IMR-90 (cell line): Measurements from ENCODE around the gene TP53I11. TPM values are rescaled to one million over a fixed set of nuclear protein-coding genes. Genes with fewer than 3 reads are reported as not detected.

ENCODE experiments used
- ATAC-seq: fragments of 200-7000 bp; cut with Tn5 transposase; 2 replicates; pipeline ENCODE4 v1.9.1; 2020; ENCODE audit warnings: low read depth, mild to moderate bottlenecking, moderate library complexity
- BruUV-seq: library from RNA; stranded (reverse); fragments of 400-500 nt; replicated peaks from 2 replicates; lab custom pipeline; 2021; lab: Mats Ljungman, UMichigan
- CTCF ChIA-PET: fragments of 300-600 bp; formaldehyde crosslinking; extraction: SDS; loops from one replicate; lab custom pipeline; 2021; ENCODE audit warnings: antibody characterized with exemption; lab: Yijun Ruan, JAX
- POLR2A ChIA-PET: fragments of 300-600 bp; sonication (Branson Sonifier 250); formaldehyde crosslinking; loops from one replicate; lab custom pipeline; 2022; ENCODE audit warnings: antibody characterized with exemption; ENCODE audit not compliant: unreplicated experiment; lab: Charles Lee
- DNase-seq: peaks from one replicate; pipeline ENCODE4 v3.0.0; 2013
- H2AFZ ChIP-seq: replicated peaks from 2 replicates; pipeline ENCODE3; 2013; ENCODE audit warnings: low read length, mild to moderate bottlenecking; ENCODE audit not compliant: poor library complexity
- H2AK5ac ChIP-seq: 2 replicates; pipeline ENCODE4 v1.6.1; 2013; ENCODE audit warnings: low read depth, low read length, inconsistent platforms
- H2AK9ac ChIP-seq: replicated peaks from 2 replicates; pipeline ENCODE3; 2013; ENCODE audit warnings: mild to moderate bottlenecking, low read depth, low read length, moderate library complexity; ENCODE audit not compliant: poor library complexity
- H2BK120ac ChIP-seq: 2 replicates; pipeline ENCODE4 v1.6.1; 2013; ENCODE audit warnings: low read depth, low read length, inconsistent platforms
- H2BK15ac ChIP-seq: 3 replicates; pipeline ENCODE4 v1.6.1; 2013; ENCODE audit warnings: low read depth, low read length, inconsistent platforms
- H2BK20ac ChIP-seq: 2 replicates; pipeline ENCODE4 v1.6.1; 2013; ENCODE audit warnings: low read depth, mild to moderate bottlenecking, inconsistent platforms, low read length, moderate library complexity
- H2BK5ac ChIP-seq: 2 replicates; pipeline ENCODE4 v1.6.1; 2013; ENCODE audit warnings: mild to moderate bottlenecking, low read depth, low read length, inconsistent platforms; ENCODE audit not compliant: poor library complexity, severe bottlenecking
- H3K14ac ChIP-seq: replicated peaks from 2 replicates; pipeline ENCODE4 v1.6.1; 2013; ENCODE audit warnings: low read depth, low read length, inconsistent platforms
- H3K18ac ChIP-seq: 2 replicates; pipeline ENCODE4 v1.6.1; 2013; ENCODE audit warnings: low read depth, low read length, control low read depth
- H3K23ac ChIP-seq: 2 replicates; pipeline ENCODE4 v1.6.1; 2013; ENCODE audit warnings: low read depth, low read length, inconsistent platforms
- H3K27ac ChIP-seq: 2 replicates; pipeline ENCODE4 v1.5.1; 2013; ENCODE audit warnings: mild to moderate bottlenecking, control low read depth, low read length; ENCODE audit not compliant: insufficient read depth
- H3K27me3 ChIP-seq: 2 replicates; pipeline ENCODE4 v1.6.1; 2013; ENCODE audit warnings: low read length; ENCODE audit not compliant: control insufficient read depth, insufficient read depth
- H3K36me3 ChIP-seq: 2 replicates; pipeline ENCODE4 v1.6.1; 2013; ENCODE audit warnings: low read length, mixed read lengths; ENCODE audit not compliant: control insufficient read depth, insufficient read depth
- H3K4ac ChIP-seq: 2 replicates; pipeline ENCODE4 v1.6.1; 2013; ENCODE audit warnings: low read depth, low read length, inconsistent platforms
- H3K4me1 ChIP-seq: 2 replicates; pipeline ENCODE4 v1.6.1; 2013; ENCODE audit warnings: low read length, mixed read lengths; ENCODE audit not compliant: control insufficient read depth, insufficient read depth
- H3K4me2 ChIP-seq: 2 replicates; pipeline ENCODE4 v1.6.1; 2013; ENCODE audit warnings: low read depth, mild to moderate bottlenecking, control low read depth, low read length, moderate library complexity
- H3K4me3 ChIP-seq: 2 replicates; pipeline ENCODE4 v1.5.1; 2013; ENCODE audit warnings: low read depth, mild to moderate bottlenecking, control low read depth, low read length, moderate library complexity; ENCODE audit not compliant: insufficient read depth
- H3K56ac ChIP-seq: 2 replicates; pipeline ENCODE4 v1.6.1; 2013; ENCODE audit warnings: low read length, inconsistent platforms; ENCODE audit not compliant: insufficient read depth; ENCODE audit errors: extremely low read depth
- H3K79me1 ChIP-seq, 2 experiments: 2 replicates each; pipeline ENCODE4 v1.6.1; 2013; ENCODE audit warnings: low read length in 2 of 2, inconsistent platforms in 1 of 2, low read depth in 1 of 2
- H3K9ac ChIP-seq: 2 replicates; pipeline ENCODE4 v1.6.1; 2013; ENCODE audit warnings: low read depth, low read length, control low read depth
- H3K9me1 ChIP-seq: 2 replicates; pipeline ENCODE4 v1.6.1; 2013; ENCODE audit warnings: low read length, inconsistent platforms; ENCODE audit not compliant: insufficient read depth
- H3K9me3 ChIP-seq: 2 replicates; pipeline ENCODE4 v1.6.1; 2013; ENCODE audit warnings: low read length; ENCODE audit not compliant: control insufficient read depth, insufficient read depth
- H4K20me1 ChIP-seq: 2 replicates; pipeline ENCODE4 v1.6.1; 2013; ENCODE audit warnings: low read length, inconsistent platforms; ENCODE audit not compliant: insufficient read depth
- H4K5ac ChIP-seq: 2 replicates; pipeline ENCODE4 v1.6.1; 2013; ENCODE audit warnings: mild to moderate bottlenecking, low read depth, low read length, control low read depth
- H4K8ac ChIP-seq, 2 experiments: 2 replicates each; pipeline ENCODE4 v1.6.1; 2013; ENCODE audit warnings: low read depth in 2 of 2, low read length in 2 of 2, control low read depth in 1 of 2, inconsistent platforms in 1 of 2
- H4K91ac ChIP-seq: 2 replicates; pipeline ENCODE4 v1.6.1; 2013; ENCODE audit warnings: low read depth, low read length, inconsistent platforms; ENCODE audit not compliant: insufficient read depth
- BHLHE40 ChIP-seq: fragments of 150-350 bp; IDR thresholded peaks from 2 replicates; pipeline ENCODE4 v1.6.1; 2016; ENCODE audit warnings: mild to moderate bottlenecking, low read depth, low read length
- CEBPB ChIP-seq: IDR thresholded peaks from 2 replicates; pipeline ENCODE4 v1.6.1; 2012; ENCODE audit warnings: low read depth, low read length, improper control_type of control experiment
- CHD1 ChIP-seq: IDR thresholded peaks from 2 replicates; pipeline ENCODE4 v1.6.1; 2012; ENCODE audit warnings: low read depth, low read length, improper control_type of control experiment
- FOS ChIP-seq: fragments of 150-350 bp; IDR thresholded peaks from 2 replicates; pipeline ENCODE4 v1.6.1; 2016; ENCODE audit warnings: low read depth, low read length
- MAFK ChIP-seq: IDR thresholded peaks from 2 replicates; pipeline ENCODE4 v1.6.1; 2012; ENCODE audit warnings: low read depth, low read length, improper control_type of control experiment
- MAZ ChIP-seq: IDR thresholded peaks from 2 replicates; pipeline ENCODE4 v1.6.1; 2012; ENCODE audit warnings: low read depth, mild to moderate bottlenecking, low read length, improper control_type of control experiment, moderate library complexity, borderline replicate concordance
- MXI1 ChIP-seq: IDR thresholded peaks from 2 replicates; pipeline ENCODE4 v1.6.1; 2012; ENCODE audit warnings: low read depth, mild to moderate bottlenecking, low read length, moderate library complexity, borderline replicate concordance
- NFE2L2 ChIP-seq: fragments of 150-350 bp; IDR thresholded peaks from 2 replicates; pipeline ENCODE4 v1.6.1; 2016; ENCODE audit warnings: low read depth, mild to moderate bottlenecking, low read length
- POLR2A ChIP-seq: IDR thresholded peaks from 2 replicates; pipeline ENCODE4 v1.6.1; 2012; ENCODE audit warnings: mild to moderate bottlenecking, low read depth, low read length
- RAD21 ChIP-seq: IDR thresholded peaks from 2 replicates; pipeline ENCODE4 v1.6.1; 2012; ENCODE audit warnings: low read length, improper control_type of control experiment
- RCOR1 ChIP-seq: IDR thresholded peaks from 2 replicates; pipeline ENCODE4 v1.6.1; 2012; ENCODE audit warnings: mild to moderate bottlenecking, low read length, improper control_type of control experiment; ENCODE audit not compliant: insufficient replicate concordance
- RFX5 ChIP-seq: IDR thresholded peaks from 2 replicates; pipeline ENCODE4 v1.8.0; 2012; ENCODE audit warnings: low read depth, mild to moderate bottlenecking, low read length, moderate library complexity
- SMC3 ChIP-seq: fragments of 150-350 bp; IDR thresholded peaks from 2 replicates; pipeline ENCODE4 v1.6.1; 2016; ENCODE audit warnings: low read depth, mild to moderate bottlenecking, antibody characterized with exemption, low read length, moderate library complexity
- WGBS, 2 experiments: methylation state at CpG; one replicate each; pipeline versions ENCODE4 v1.1.5 to v1.1.7; 2013; ENCODE audit warnings: missing lambda C conversion rate in 2 of 2; ENCODE audit not compliant: insufficient read length in 1 of 2; ENCODE audit errors: extremely low coverage in 2 of 2; 5-methylcytosine and 5-hydroxymethylcytosine counted together
- dilution Hi-C: fragments of 300-500 bp; cut with HindIII; formaldehyde crosslinking; loops from one replicate; pipeline ENCODE4 v1.14.3; 2018; ENCODE audit warnings: low sequenced_read_pairs; ENCODE audit not compliant: unreplicated experiment
- in situ Hi-C: fragments of 300-500 bp; cut with MboI; formaldehyde crosslinking; loops from 3 replicates; pipeline ENCODE4 v1.14.3; 2019; ENCODE audit warnings: low sequenced_read_pairs, inconsistent platforms, mixed read lengths
- intact Hi-C: fragments of 100-400 bp; cut with micrococcal nuclease; formaldehyde crosslinking; loops from 2 replicates; pipeline ENCODE4 v1.10.0; 2022
- polyA plus RNA-seq, 3 experiments: library from polyadenylated mRNA; depleted of rRNA; stranded (reverse); fragments of >200 nt; gene quantifications; 2 replicates each; pipeline ENCODE4 v1.2.3, GENCODE V29; 2012; ENCODE audit warnings: low replicate concordance in 1 of 3
- total RNA-seq: library from RNA; depleted of rRNA; stranded (reverse); fragments of >200 nt; gene quantifications from 2 replicates; pipeline ENCODE4 v1.2.3, GENCODE V29; 2012
- TF ChIP-seq, protein P1 (sequence below): fragments of 150-350 bp; IDR thresholded peaks from 2 replicates; pipeline ENCODE4 v1.6.1; 2017; ENCODE audit warnings: mild to moderate bottlenecking, antibody characterized with exemption, low read length, low read depth
- TF ChIP-seq, protein P2 (sequence below): fragments of 150-350 bp; IDR thresholded peaks from 2 replicates; pipeline ENCODE4 v1.6.1; 2016; ENCODE audit warnings: low read depth, mild to moderate bottlenecking, low read length, moderate library complexity, borderline replicate concordance
- TF ChIP-seq, protein P3 (sequence below): conservative IDR thresholded peaks from 2 replicates; pipeline ENCODE4 v1.5.1; 2012; ENCODE audit warnings: mild to moderate bottlenecking, low read depth, low read length, improper control_type of control experiment

Gene TP53I11
- total and polyA plus RNA-seq, 2 of the 4 experiments (the other 2 are of a cell fraction): 3.9 to 22.0 TPM

DNA sequence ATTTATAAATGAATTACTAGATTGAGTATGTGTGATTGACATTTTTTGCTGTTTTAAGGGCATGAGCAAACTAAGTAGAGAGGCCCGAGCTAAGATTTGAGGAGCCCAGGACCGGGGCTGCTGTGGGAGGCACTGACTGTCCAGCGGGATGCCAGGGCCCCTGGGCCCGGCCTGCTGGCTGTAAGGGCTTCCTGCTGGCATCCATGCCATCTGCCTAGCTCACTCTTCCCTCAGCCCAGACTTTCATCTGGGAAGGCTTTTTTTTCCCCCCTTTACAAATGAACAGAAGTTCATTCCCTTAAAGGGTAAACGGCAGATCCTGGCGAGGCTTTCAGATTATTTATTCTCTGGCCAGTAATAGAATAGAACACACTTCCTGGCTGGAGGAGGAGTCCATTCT, 16.0 kb upstream of the TP53I11 start:
- Histone ChIP-seq H3K4me2 (no peak overlapping the region), H2BK15ac (no peak overlapping the region), H3K18ac (no peak overlapping the region), H3K36me3 (no peaks in the 10 kb centered on the region), H2BK120ac (no peak overlapping the region), H2AFZ (no peak overlapping the region), H3K79me1 (no peaks in the 10 kb centered on the region), H3K23ac (no peak overlapping the region), H3K56ac (no peak overlapping the region), H2BK20ac (no peak overlapping the region), H3K9ac (no peak overlapping the region), H4K20me1 (no peaks in the 10 kb centered on the region), H3K4ac (no peak overlapping the region), H3K4me3 (no peak overlapping the region), H3K27ac (no peak overlapping the region), H3K9me1 (no peaks in the 10 kb centered on the region), H3K27me3 (peaks cover 24% of the 10 kb centered on the region), H2AK5ac (no peak overlapping the region), H4K5ac (no peak overlapping the region), H2AK9ac (no peak overlapping the region), H3K4me1 (no peaks in the 10 kb centered on the region), H2BK5ac (no peak overlapping the region), H3K14ac (no peak overlapping the region), H4K8ac (no peak overlapping the region), H3K9me3 (no peaks in the 10 kb centered on the region), H4K91ac (no peak overlapping the region)
- in situ Hi-C loops: no loop called here
- no peak for ATAC-seq
- TF ChIP-seq FOS (no peak), SMC3 (no peak), BHLHE40 (no peak), RCOR1 (no peak), MAFK (no peak), POLR2A (no peak), NFE2L2 (no peak), RAD21 (no peak), CHD1 (no peak), MAZ (no peak), RFX5 (no peak), CEBPB (no peak), MXI1 (no peak)
- TF ChIP-seq, protein P1, sequence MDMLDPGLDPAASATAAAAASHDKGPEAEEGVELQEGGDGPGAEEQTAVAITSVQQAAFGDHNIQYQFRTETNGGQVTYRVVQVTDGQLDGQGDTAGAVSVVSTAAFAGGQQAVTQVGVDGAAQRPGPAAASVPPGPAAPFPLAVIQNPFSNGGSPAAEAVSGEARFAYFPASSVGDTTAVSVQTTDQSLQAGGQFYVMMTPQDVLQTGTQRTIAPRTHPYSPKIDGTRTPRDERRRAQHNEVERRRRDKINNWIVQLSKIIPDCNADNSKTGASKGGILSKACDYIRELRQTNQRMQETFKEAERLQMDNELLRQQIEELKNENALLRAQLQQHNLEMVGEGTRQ: no peak
- TF ChIP-seq, protein P2, sequence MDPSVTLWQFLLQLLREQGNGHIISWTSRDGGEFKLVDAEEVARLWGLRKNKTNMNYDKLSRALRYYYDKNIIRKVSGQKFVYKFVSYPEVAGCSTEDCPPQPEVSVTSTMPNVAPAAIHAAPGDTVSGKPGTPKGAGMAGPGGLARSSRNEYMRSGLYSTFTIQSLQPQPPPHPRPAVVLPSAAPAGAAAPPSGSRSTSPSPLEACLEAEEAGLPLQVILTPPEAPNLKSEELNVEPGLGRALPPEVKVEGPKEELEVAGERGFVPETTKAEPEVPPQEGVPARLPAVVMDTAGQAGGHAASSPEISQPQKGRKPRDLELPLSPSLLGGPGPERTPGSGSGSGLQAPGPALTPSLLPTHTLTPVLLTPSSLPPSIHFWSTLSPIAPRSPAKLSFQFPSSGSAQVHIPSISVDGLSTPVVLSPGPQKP: no peak
- TF ChIP-seq, protein P3, sequence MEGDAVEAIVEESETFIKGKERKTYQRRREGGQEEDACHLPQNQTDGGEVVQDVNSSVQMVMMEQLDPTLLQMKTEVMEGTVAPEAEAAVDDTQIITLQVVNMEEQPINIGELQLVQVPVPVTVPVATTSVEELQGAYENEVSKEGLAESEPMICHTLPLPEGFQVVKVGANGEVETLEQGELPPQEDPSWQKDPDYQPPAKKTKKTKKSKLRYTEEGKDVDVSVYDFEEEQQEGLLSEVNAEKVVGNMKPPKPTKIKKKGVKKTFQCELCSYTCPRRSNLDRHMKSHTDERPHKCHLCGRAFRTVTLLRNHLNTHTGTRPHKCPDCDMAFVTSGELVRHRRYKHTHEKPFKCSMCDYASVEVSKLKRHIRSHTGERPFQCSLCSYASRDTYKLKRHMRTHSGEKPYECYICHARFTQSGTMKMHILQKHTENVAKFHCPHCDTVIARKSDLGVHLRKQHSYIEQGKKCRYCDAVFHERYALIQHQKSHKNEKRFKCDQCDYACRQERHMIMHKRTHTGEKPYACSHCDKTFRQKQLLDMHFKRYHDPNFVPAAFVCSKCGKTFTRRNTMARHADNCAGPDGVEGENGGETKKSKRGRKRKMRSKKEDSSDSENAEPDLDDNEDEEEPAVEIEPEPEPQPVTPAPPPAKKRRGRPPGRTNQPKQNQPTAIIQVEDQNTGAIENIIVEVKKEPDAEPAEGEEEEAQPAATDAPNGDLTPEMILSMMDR: no peak
- ChIA-PET POLR2A (no interaction called here), CTCF (interaction anchor here (0.7 to 1.2 kb wide), 2 partner anchors 12 to 30 kb away, joined by 3 read pairs; no protein-coding TSS in a partner anchor)
- BruUV-seq: no TSS peak
- DNase-seq: no peak
- WGBS, 2 experiments: no CpG with 5 or more reads among the region's 6 CpGs
- intact Hi-C loops: no loop called here
- dilution Hi-C loops: no loop called here
